ENCODE measurements around the gene FNDC3B. TPM values are rescaled to one million over a fixed set of nuclear protein-coding genes. Genes with fewer than 3 reads are reported as not detected.

FNDC3B gene
- total and polyA plus RNA-seq, 2 donors (not counting 3 experiments of a cell fraction or from before 2014, with no cell fraction given), result 91.6 to 295 TPM

DNA sequence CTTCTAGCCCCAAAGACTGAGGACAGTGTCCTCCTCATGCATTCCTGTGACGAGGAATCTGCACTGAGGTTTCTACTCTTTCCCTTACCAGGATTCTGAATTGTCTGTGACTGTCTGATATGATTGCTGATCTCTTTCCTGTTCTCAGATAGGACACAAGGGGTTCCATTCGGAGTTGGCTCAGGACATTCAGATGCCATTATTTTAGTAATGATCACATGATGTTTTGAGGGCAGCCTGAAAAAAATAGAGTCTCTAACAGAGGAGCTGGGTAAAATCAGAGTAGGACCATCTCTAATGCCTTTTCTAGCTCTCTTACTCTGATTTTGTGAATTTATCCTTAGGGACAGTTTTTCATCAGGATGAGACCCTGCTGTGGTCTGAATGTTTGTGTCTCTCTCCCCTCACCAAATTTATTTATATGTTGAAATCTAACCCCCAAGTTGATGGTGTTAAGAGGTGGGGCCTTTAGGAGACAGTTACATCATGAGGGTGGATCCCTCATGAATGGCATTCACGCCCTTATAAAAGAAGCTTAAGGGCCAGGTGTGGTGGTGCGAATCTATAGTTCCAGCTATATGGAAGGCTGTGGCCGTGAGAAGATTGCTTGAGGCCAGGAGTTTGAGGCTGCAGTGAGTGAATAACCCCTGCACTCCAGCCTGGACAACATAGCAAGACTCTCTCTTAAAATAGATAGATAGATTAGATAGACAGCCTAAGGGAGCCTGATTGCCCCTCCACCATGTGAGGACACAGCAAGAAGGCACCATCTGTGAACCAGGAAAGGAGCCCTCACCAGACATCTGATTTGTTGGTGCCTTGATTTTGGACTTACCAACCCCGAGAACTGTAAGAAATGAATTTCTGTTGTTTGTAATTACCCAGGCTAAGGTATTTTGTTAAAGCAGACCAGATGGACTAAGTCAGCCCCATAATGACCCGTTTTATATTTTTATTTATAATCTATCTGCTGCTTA lies 24.4 kb downstream of the FNDC3B start:
- dilution Hi-C loops (cut with MboI; ENCODE audit: extremely low pct_ligation_motif_present, low sequenced_read_pairs), result no loop called here
- Histone ChIP-seq H2AFZ (ENCODE audit: low read depth, low read length) (no peak overlapping the region), H3K27ac (ENCODE audit: insufficient read depth, low read depth, low read length) (no peak overlapping the region), H3K9ac (replicated peaks; ENCODE audit: extremely low read depth, insufficient read depth, low read length) (no peak overlapping the region), H3K9me3 (replicated peaks; ENCODE audit: control insufficient read depth, insufficient read depth, low read length) (no peaks in the 10 kb centered on the region), H3K36me3 (ENCODE audit: control insufficient read depth in 2 of 2, extremely low read depth in 1 of 2, insufficient read depth in 2 of 2, low read length in 2 of 2) (peaks cover 2 to 7% of the 10 kb centered on the region in 2 experiments), H3K79me2 (ENCODE audit: control insufficient read depth, insufficient read depth, low read length) (peaks cover 92% of the 10 kb centered on the region), H3K9me1 (replicated peaks; ENCODE audit: control insufficient read depth, extremely low read depth, insufficient read depth, low read length) (no peaks in the 10 kb centered on the region), H3K4me2 (ENCODE audit: insufficient read depth, low read length) (no peak overlapping the region), H3K4me3 (replicated peaks in 1 of 3; ENCODE audit: insufficient read depth in 1 of 3, low read depth in 1 of 3, low read length in 3 of 3) (no peak overlapping the region), H4K20me1 (replicated peaks; ENCODE audit: control insufficient read depth, extremely low read depth, insufficient read depth, low read length) (peaks cover 24% of the 10 kb centered on the region), H3K27me3 (ENCODE audit: control insufficient read depth in 2 of 2, insufficient read depth in 2 of 2, low read length in 2 of 2) (no peaks in the 10 kb centered on the region), H3K4me1 (ENCODE audit: control insufficient read depth, extremely low read depth, insufficient read depth, low read length) (peaks cover 72% of the 10 kb centered on the region)
- CTCF ChIA-PET, result interaction anchor here (1.2 to 1.5 kb wide), 2 partner anchors 11 to 22 kb away, joined by 3 read pairs; no protein-coding TSS in a partner anchor
- FAIRE-seq (no peak), DNase-seq (ENCODE audit: low read depth, low spot score) (no peak)
- TF ChIP-seq POLR2AphosphoS5 (IDR thresholded peaks at IDR 0.05; ENCODE audit: insufficient read depth, low read depth, low read length) (no peak), EZH2 (IDR thresholded peaks at IDR 0.05; ENCODE audit: borderline replicate concordance, low read depth, low read length, severe bottlenecking) (no peak), GATA2 (IDR thresholded peaks at IDR 0.05; ENCODE audit: insufficient read depth, insufficient read length, low read depth, low read length) (no peak), POLR2A (IDR thresholded peaks at IDR 0.05; ENCODE audit: low read depth, low read length) (no peak), JUN (IDR thresholded peaks at IDR 0.05; ENCODE audit: borderline replicate concordance, insufficient read depth, insufficient read length, low read depth) (no peak), FOS (IDR thresholded peaks at IDR 0.05; ENCODE audit: borderline replicate concordance, insufficient read depth, low read length) (no peak), MYC (IDR thresholded peaks at IDR 0.05; ENCODE audit: low read depth, low read length) (no peak)
- TF ChIP-seq, protein P1, sequence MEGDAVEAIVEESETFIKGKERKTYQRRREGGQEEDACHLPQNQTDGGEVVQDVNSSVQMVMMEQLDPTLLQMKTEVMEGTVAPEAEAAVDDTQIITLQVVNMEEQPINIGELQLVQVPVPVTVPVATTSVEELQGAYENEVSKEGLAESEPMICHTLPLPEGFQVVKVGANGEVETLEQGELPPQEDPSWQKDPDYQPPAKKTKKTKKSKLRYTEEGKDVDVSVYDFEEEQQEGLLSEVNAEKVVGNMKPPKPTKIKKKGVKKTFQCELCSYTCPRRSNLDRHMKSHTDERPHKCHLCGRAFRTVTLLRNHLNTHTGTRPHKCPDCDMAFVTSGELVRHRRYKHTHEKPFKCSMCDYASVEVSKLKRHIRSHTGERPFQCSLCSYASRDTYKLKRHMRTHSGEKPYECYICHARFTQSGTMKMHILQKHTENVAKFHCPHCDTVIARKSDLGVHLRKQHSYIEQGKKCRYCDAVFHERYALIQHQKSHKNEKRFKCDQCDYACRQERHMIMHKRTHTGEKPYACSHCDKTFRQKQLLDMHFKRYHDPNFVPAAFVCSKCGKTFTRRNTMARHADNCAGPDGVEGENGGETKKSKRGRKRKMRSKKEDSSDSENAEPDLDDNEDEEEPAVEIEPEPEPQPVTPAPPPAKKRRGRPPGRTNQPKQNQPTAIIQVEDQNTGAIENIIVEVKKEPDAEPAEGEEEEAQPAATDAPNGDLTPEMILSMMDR (IDR thresholded peaks at IDR 0.05; ENCODE audit: extremely low read depth in 1 of 2, insufficient read depth in 1 of 2, low read depth in 1 of 2, low read length in 2 of 2), result no peak
- TF ChIP-seq, protein P2, sequence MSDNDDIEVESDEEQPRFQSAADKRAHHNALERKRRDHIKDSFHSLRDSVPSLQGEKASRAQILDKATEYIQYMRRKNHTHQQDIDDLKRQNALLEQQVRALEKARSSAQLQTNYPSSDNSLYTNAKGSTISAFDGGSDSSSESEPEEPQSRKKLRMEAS (IDR thresholded peaks at IDR 0.05; ENCODE audit: insufficient read depth, insufficient read length), result no peak
- POLR2A ChIA-PET, result no interaction called here
- intact Hi-C loops (cut with micrococcal nuclease), result loop anchor here (10.0 kb wide), 1 partner anchor 419 kb away; no protein-coding TSS in a partner anchor
- no TSS peak for BruUV-seq (replicated peaks)
